Cerebellar nuclear complex (tissue), 1 donor: ENCODE data around the gene FHIP1B.

Experiments
- DNase-seq, 2 experiments: peaks; one replicate each; lab custom pipeline; 2025; lab: John Stamatoyannopoulos, UW

Gene FHIP1B

DNA sequence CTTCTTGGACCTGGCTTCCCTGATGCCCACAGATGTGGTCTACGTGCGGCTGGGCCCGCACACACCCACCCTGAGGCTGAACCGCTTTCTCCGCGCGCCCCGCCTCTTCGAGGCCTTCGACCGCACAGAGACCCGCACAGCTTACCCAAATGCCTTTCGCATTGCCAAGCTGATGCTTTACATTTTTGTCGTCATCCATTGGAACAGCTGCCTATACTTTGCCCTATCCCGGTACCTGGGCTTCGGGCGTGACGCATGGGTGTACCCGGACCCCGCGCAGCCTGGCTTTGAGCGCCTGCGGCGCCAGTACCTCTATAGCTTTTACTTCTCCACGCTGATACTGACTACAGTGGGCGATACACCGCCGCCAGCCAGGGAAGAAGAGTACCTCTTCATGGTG is 5.7 kb upstream of the FHIP1B start:
- no peak for DNase-seq

DNA sequence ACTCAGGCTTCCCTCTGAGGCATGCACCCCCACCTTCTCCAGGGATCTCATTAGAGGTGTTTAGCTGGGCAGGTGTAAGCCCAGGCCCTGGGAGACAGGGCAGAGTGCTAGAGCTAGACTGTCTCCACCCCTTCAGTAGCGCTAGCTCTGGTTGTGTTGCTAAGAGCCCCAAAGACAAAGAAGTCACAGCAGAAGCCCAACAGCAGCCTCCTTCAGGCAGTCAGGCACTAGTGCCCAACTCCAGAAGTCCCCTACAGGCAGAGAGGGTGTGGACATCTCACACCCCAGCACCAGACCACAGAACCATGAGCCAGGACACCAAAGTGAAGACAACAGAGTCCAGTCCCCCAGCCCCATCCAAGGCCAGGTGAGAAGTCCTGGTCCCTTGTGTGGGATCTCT is 4.5 kb upstream of the FHIP1B start, which contains the start of gene CNGA4:
CNGA4 (plus strand) TSS at position 188 of the 400 bp plus-strand sequence; CDS start at position 306, 118 bp downstream.
- DNase-seq = no peak

GRCh38 chr11:6237761-6238302 is 3.4 kb upstream of the FHIP1B start:
- no peak for DNase-seq

GRCh38 chr11:6237266-6237665 is 2.8 kb upstream of the FHIP1B start:
- DNase-seq = no peak

GRCh38 chr11:6233984-6234386 is 451 bp downstream of the FHIP1B start:
- no peak for DNase-seq

- no peak for DNase-seq
Measured at GRCh38 chr11:6232899-6233298, 1.5 kb downstream of the FHIP1B start.

DNA sequence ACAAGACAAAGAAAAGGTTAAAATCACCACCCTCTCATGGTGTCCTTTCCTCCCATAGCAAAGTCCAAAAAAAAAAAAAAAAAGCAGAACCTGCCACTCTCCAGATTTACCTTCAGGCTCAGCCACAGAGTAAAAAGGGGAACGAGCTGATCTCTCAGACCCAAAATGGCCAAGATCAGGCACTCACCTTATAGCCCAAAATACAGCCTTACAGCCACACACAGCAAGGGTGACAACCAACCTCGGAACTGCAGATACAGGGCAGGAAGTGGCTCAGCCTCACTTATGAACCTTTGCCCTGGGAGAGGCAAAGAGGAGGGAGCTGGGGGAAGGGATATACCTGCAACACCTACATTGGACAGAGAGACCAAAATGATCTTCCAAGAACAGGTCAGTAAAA is 4.5 kb downstream of the FHIP1B start:
- no peak for DNase-seq

DNA sequence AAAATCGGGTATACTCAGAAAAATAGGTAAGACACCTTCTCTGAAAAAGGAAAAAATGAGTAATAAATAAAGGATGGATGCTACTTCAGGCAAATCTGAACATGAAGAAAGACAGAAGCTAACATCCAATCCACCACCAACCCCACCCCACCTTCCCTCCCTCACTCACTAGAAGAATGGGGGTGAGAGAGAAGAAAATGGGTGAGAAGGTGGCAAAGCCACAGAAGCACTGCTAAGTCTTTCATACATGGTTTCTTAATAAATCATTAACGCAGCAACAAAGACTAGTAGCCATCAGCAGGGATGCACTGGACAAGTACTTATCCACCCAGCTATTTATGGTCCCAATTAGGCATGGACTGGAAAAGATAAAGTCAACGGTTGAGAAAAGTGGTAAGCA is 5.9 kb downstream of the FHIP1B start:
- no peak for DNase-seq

GRCh38 chr11:6225896-6226295 is 8.5 kb downstream of the FHIP1B start:
- no peak for DNase-seq

GRCh38 chr11:6225024-6225423 is 9.4 kb downstream of the FHIP1B start:
- no peak for DNase-seq

DNA sequence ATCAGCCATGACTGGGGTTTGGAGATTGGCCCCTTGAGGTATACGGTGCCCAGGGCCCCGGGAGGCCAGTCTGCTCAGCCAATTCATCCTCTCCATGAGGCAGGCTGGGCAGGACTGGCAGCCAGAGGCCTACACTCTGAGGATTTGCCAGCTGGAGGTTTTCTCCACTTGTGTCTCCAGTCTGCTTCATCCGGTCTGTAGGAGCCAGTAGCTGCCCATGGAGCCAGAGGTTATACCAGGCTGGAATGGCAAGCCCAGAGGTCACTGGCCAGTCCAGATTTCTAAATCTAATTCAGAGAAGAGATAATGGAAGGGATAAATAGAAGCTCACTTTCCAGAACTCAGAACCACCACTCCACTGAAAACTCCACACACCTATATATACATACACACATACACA is 10.0 kb downstream of the FHIP1B start:
- no peak for DNase-seq

DNA sequence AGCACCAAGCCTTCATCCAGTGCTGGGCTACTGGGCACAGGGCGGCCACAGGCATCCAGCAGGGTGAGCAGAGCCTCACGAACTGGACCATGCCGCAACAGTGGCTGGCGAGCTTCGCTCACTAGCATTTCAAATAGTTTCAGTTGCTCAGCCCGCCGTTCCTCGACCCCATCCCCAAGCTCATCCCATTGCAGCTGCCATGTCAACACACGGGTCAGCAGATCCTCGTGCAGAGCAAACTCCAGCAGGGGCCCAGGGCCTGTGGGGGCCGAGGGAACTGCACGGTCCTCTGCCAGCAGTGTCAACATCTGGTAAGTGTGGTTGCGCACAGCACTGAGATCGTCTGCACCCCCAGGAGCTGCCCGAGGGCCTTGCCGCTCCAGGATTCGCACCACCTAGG is 10.6 kb downstream of the FHIP1B start:
- no peak for DNase-seq

DNA sequence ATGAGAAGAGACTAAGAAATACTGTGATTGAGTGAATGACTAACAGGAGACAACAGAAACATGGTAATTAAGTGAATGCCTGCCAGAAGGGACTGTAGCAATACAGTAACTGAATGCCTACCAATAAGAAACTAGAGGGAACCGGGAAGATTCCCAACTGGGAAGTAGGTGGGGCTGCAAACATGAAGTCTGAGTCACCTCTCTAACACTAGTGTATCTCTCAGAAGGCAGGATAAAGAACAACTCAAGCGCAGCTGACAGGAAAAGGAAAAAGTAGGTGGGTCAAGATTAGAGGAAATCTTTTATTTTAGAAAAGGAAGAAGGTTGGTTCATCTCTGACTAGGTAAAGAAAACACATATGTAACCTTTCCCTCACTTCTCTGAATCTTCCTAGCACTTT is 15.1 kb downstream of the FHIP1B start:
- no peak for DNase-seq

GRCh38 chr11:6217722-6218121 is 16.7 kb downstream of the FHIP1B start:
- no peak for DNase-seq

DNA sequence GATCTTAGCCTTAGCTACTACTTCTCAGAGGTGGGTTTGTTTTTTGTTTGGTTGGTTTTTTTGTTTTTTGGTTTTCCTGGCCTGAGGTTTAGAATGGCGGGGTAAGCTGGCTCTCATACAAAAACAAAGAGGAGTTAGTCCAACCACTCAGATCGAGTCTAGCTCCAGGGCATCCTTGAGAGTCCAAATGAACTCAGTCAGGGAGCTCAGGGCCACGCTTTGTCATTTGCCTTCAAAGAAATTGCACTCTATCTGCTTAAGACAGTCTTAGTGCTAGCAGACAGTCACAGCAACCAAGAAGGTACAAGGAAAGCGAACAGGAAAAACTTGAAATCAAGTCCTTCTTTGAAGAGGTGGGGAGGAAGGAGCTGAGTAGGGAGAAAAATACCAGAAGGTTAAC is 17.9 kb downstream of the FHIP1B start:
- DNase-seq = no peak

GRCh38 chr11:6214530-6214929 is 19.9 kb downstream of the FHIP1B start:
- DNase-seq = no peak

GRCh38 chr11:6210274-6210955 is 24.0 kb downstream of the FHIP1B start:
- DNase-seq = no peak

DNA sequence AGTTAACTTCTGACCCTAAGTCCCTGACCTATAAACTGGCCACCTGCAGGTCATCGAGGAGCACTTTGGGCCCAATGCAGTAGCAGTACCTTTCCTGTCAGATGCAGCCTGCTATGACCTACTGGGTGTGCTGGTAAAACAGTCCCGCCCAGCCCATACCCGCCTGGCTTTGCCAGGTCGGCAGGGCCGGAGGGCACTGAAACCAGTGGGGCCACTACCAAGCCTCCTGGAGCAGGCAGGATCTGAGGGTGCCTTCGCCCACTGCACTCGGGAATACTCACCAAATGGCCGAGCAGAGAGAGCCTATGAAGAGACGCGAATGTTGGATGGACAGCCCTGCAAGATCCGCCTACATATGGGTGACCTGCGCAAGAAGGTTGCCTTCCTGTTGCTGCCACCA is 24.6 kb downstream of the FHIP1B start:
- DNase-seq = no peak

GRCh38 chr11:6206456-6207180 is 27.8 kb downstream of the FHIP1B start:
- no peak for DNase-seq

DNA sequence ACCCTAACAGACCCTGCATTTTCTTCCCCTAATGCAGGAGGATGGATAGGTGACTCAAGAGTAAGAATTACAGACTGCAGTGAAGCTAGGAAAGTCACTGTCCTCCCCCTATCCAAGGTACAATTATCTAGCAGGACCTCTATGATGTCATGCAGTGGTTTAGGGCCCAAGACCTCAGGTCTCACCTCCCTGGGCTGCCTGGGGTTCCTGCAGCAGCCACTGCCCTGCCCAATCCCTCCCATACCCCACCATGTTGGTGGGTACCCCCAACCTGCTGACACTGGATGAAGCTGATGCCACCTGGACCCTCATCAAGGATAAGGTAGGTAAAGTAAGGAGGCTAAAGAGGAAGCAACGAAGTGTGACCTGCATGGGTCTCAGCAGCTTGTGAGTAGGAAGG is 29.1 kb downstream of the FHIP1B start, which contains the start of gene C11orf42:
C11orf42 (plus strand) TSS at position 192 of the 400 bp plus-strand sequence; CDS start at position 251, 59 bp downstream.
- DNase-seq = no peak

DNA sequence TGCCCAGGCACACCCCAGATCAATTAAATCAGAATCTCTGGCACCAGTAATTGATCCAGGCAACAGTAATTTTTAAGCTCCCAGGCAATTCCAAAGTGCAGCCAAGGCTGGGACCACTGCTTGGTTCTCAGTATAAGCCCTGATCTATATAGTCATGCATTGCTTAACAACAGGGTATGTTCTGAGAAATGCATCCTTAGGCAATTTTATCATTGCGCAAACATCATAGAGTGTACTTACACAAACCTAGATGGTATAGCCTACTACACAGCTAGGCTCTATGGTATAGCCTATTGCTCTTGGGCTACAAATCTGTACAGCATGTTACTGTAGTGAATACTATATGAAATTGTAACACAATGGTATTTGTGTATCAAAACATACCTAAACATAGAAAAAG is 29.7 kb downstream of the FHIP1B start:
- no peak for DNase-seq

GRCh38 chr11:6203327-6203726 is 31.1 kb downstream of the FHIP1B start:
- no peak for DNase-seq

- DNase-seq = no peak
Measured at GRCh38 chr11:6202041-6202440, 32.4 kb downstream of the FHIP1B start.
